Myocyte (in vitro differentiated cells): Measurements from ENCODE around the gene IFNA17. TPM values are rescaled to one million over a fixed set of nuclear protein-coding genes. Genes with fewer than 3 reads are reported as not detected.
A peak's percentile ranks its signal among the peaks of the same experiment; 100 is the strongest.
"Not testable (repeated sequence)": the region's sequence is repeated elsewhere in the genome, so short reads cannot be mapped to it uniquely, and the experiment has no call there.

Experiments
- DNase-seq: peaks from one replicate; pipeline ENCODE4 v3.0.0-alpha.2; 2012; ENCODE audit warnings: low read depth
- total RNA-seq: library from RNA; depleted of rRNA; stranded (reverse); fragments of >200 nt; gene quantifications from 2 replicates; pipeline ENCODE4 v1.2.3, GENCODE V29; 2014

The IFNA17 gene
- total RNA-seq, 1 donor from 2014 or later: not detected

GRCh38 chr9:21210782-21211181, 17.2 kb downstream of the IFNA17 start:
- DNase-seq: not testable (repeated sequence)

- DNase-seq: no peak
Observed at GRCh38 chr9:21210311-21210710, 17.7 kb downstream of the IFNA17 start.

- DNase-seq: not testable (repeated sequence)
Observed at GRCh38 chr9:21207043-21207442, 21.0 kb downstream of the IFNA17 start, which contains the start of gene IFNA10. Gene IFNA10, minus strand, starts transcription at chr9:21207143. Its CDS starts 46 bp downstream, at chr9:21207097.

- DNase-seq: no peak
Observed at GRCh38 chr9:21205204-21205603, 22.8 kb downstream of the IFNA17 start.

- DNase-seq: not testable (repeated sequence)
Observed at GRCh38 chr9:21202105-21202504, 25.9 kb downstream of the IFNA17 start, which contains the start of gene IFNA7. Gene IFNA7, minus strand, starts transcription at chr9:21202205. Its CDS starts 40 bp downstream, at chr9:21202165.

GRCh38 chr9:21194867-21195776, 32.9 kb downstream of the IFNA17 start:
- DNase-seq: peak; percentile 31

GRCh38 chr9:21187487-21187886, 40.5 kb downstream of the IFNA17 start, which contains the start of gene IFNA4:
Gene IFNA4, minus strand, starts transcription at chr9:21187587. Its CDS starts 56 bp downstream, at chr9:21187531.
- not testable (repeated sequence) for DNase-seq

GRCh38 chr9:21182810-21183736, 44.9 kb downstream of the IFNA17 start:
- peak; percentile 21 for DNase-seq

Other genes with a start within 250 kb of the IFNA17 start
- gene HACD4, start 196.6 kb downstream of the IFNA17 start, total RNA-seq: 0.10 and 0.16 TPM in 2 replicates
- not detected in 2 replicates for gene IFNB1, start 150.3 kb downstream of the IFNA17 start, total RNA-seq
- gene IFNW1, start 86.4 kb downstream of the IFNA17 start, total RNA-seq: not detected in 2 replicates
- not detected in 2 replicates for gene IFNA21, start 61.6 kb downstream of the IFNA17 start, total RNA-seq
- not detected in 2 replicates for gene IFNA4, start 40.6 kb downstream of the IFNA17 start, total RNA-seq
- not detected in 2 replicates for gene IFNA7, start 26.0 kb downstream of the IFNA17 start, total RNA-seq
- not detected in 2 replicates for gene IFNA10, start 21.1 kb downstream of the IFNA17 start, total RNA-seq
- not detected in 2 replicates for gene IFNA16, start 10.9 kb downstream of the IFNA17 start, total RNA-seq
- gene IFNA14, start 11.8 kb upstream of the IFNA17 start, total RNA-seq: not detected in 2 replicates
- not detected in 2 replicates for gene IFNA5, start 77.1 kb upstream of the IFNA17 start, total RNA-seq
- 24.7 and 26.5 TPM in 2 replicates for gene KLHL9, start 107.2 kb upstream of the IFNA17 start, total RNA-seq
- gene IFNA6, start 122.7 kb upstream of the IFNA17 start, total RNA-seq: not detected in 2 replicates
- gene IFNA13, start 139.8 kb upstream of the IFNA17 start, total RNA-seq: not detected in 2 replicates
- not detected in 2 replicates for gene IFNA2, start 157.2 kb upstream of the IFNA17 start, total RNA-seq
- gene IFNA8, start 180.9 kb upstream of the IFNA17 start, total RNA-seq: not detected in 2 replicates
- not detected in 2 replicates for gene IFNA1, start 212.2 kb upstream of the IFNA17 start, total RNA-seq